DND-41 (cell line): Measurements from ENCODE around the gene CDC37L1.

Source experiments
- ATAC-seq: fragments of 200-7000 bp; cut with Tn5 transposase; 3 replicates; pipeline ENCODE4 v1.9.1; 2021; ENCODE audit warnings: low read depth; ENCODE audit not compliant: insufficient read depth
- DNase-seq: peaks from one replicate; pipeline ENCODE4 v3.0.0-alpha.2; 2020
- H2AFZ ChIP-seq: 2 replicates; pipeline ENCODE4 v1.6.0; 2012; ENCODE audit warnings: low read depth, low read length
- H3K27ac ChIP-seq: 2 replicates; pipeline ENCODE4 v1.5.1; 2012; ENCODE audit warnings: low read length, inconsistent platforms
- H3K27me3 ChIP-seq: fragments of 200-600 bp; sonication (generic); 2 replicates; pipeline ENCODE4 v1.6.0; 2012; ENCODE audit warnings: low read length, mild to moderate bottlenecking, inconsistent platforms; ENCODE audit not compliant: insufficient read depth, poor library complexity
- H3K36me3 ChIP-seq: 2 replicates; pipeline ENCODE4 v1.5.1; 2012; ENCODE audit warnings: low read length, inconsistent platforms; ENCODE audit not compliant: insufficient read depth
- H3K4me1 ChIP-seq: 2 replicates; pipeline ENCODE4 v1.5.1; 2012; ENCODE audit warnings: mild to moderate bottlenecking, low read length; ENCODE audit not compliant: insufficient read depth
- H3K4me2 ChIP-seq: 2 replicates; pipeline ENCODE4 v1.6.0; 2012; ENCODE audit warnings: mild to moderate bottlenecking, moderate library complexity, low read length, inconsistent platforms; ENCODE audit not compliant: insufficient read depth
- H3K4me3 ChIP-seq, 2 experiments: fragments of 200-600 bp in 1 of 2; shearing (Covaris generic) in 1 of 2; 2 replicates each; pipeline ENCODE4 v1.5.1; 2012 to 2016; ENCODE audit warnings: inconsistent platforms in 2 of 2, low read length in 2 of 2, mild to moderate bottlenecking in 2 of 2, low read depth in 1 of 2, moderate library complexity in 1 of 2
- H3K79me2 ChIP-seq: 2 replicates; pipeline ENCODE4 v1.6.0; 2012; ENCODE audit warnings: low read length, inconsistent platforms; ENCODE audit not compliant: insufficient read depth
- H3K9ac ChIP-seq: 2 replicates; pipeline ENCODE4 v1.6.0; 2012; ENCODE audit warnings: low read depth, mild to moderate bottlenecking, inconsistent platforms, low read length, moderate library complexity
- H3K9me3 ChIP-seq: 2 replicates; pipeline ENCODE4 v1.5.1; 2012; ENCODE audit warnings: low read length, moderate library complexity, mild to moderate bottlenecking, inconsistent platforms; ENCODE audit not compliant: insufficient read depth, severe bottlenecking
- H4K20me1 ChIP-seq: 2 replicates; pipeline ENCODE4 v1.6.0; 2012; ENCODE audit warnings: low read length; ENCODE audit not compliant: insufficient read depth
- CTCF ChIP-seq: IDR thresholded peaks from 2 replicates; pipeline ENCODE4 v1.5.1; 2012; ENCODE audit warnings: borderline replicate concordance, low read length, moderate library complexity, mild to moderate bottlenecking; ENCODE audit not compliant: poor library complexity, severe bottlenecking; ENCODE audit errors: extremely low read depth
- EZH2 ChIP-seq: IDR thresholded peaks from 3 replicates; pipeline ENCODE4 v1.6.1; 2012; ENCODE audit warnings: borderline replicate concordance, low read depth, mild to moderate bottlenecking, moderate library complexity, low read length, inconsistent platforms; ENCODE audit not compliant: severe bottlenecking

CDC37L1 gene

GRCh38 chr9:4706971-4707622, 27.7 kb downstream of the CDC37L1 start:
- Histone ChIP-seq H3K27me3 (no peaks in the 10 kb centered on the region), H3K4me2 (no peak overlapping the region), H4K20me1 (no peaks in the 10 kb centered on the region), H2AFZ (no peak overlapping the region), H3K36me3 (peaks cover 39% of the 10 kb centered on the region; the same call in 1 of the 2 replicates), H3K4me1 (no peaks in the 10 kb centered on the region), H3K27ac (no peak overlapping the region), H3K9ac (no peak overlapping the region), H3K4me3 (no peak overlapping the region), H3K9me3 (no peaks in the 10 kb centered on the region), H3K79me2 (no peaks in the 10 kb centered on the region)
- no peak for ATAC-seq
- DNase-seq = no peak
- no peak for TF ChIP-seq CTCF

- ATAC-seq (no peak), DNase-seq (no peak)
- no peaks in the 10 kb centered on the region for H3K4me1 ChIP-seq
- no peak overlapping the region for H2AFZ ChIP-seq
- H3K9ac ChIP-seq = no peak overlapping the region
- H3K4me2 ChIP-seq = no peak overlapping the region
- H3K4me3 ChIP-seq = no peak overlapping the region
- no peaks in the 10 kb centered on the region for H3K9me3 ChIP-seq
- H3K27ac ChIP-seq = no peak overlapping the region
- H4K20me1 ChIP-seq = no peaks in the 10 kb centered on the region
- peaks cover 46% of the 10 kb centered on the region for H3K36me3 ChIP-seq
- no peaks in the 10 kb centered on the region for H3K79me2 ChIP-seq
- no peaks in the 10 kb centered on the region for H3K27me3 ChIP-seq
- no peak for TF ChIP-seq EZH2
- no peak for TF ChIP-seq CTCF
These were observed 30.0 kb downstream of the CDC37L1 start for GRCh38 chr9:4709380-4709779.

GRCh38 chr9:4713849-4714248, 34.5 kb downstream of the CDC37L1 start:
- H3K79me2 ChIP-seq = no peaks in the 10 kb centered on the region
- H3K4me3 ChIP-seq = no peak overlapping the region
- ATAC-seq (no peak; the same call in 2 of the 3 replicates), DNase-seq (no peak)
- TF ChIP-seq EZH2 (no peak), CTCF (no peak)
- H3K9me3 ChIP-seq = no peaks in the 10 kb centered on the region
- H3K9ac ChIP-seq = no peak overlapping the region
- H3K27me3 ChIP-seq = no peaks in the 10 kb centered on the region
- H3K4me1 ChIP-seq = no peaks in the 10 kb centered on the region
- H3K4me2 ChIP-seq = no peak overlapping the region
- H4K20me1 ChIP-seq = no peaks in the 10 kb centered on the region; the same call in 1 of the 2 replicates
- H3K27ac ChIP-seq = no peak overlapping the region
- H2AFZ ChIP-seq = no peak overlapping the region
- H3K36me3 ChIP-seq = peaks cover 72% of the 10 kb centered on the region
